Transverse colon (tissue), 4 donors: Measurements from ENCODE around the gene MINDY3. TPM values are rescaled to one million over a fixed set of nuclear protein-coding genes. Genes with fewer than 3 reads are reported as not detected.

Experiments used
- DNase-seq: peaks from one replicate; pipeline ENCODE4 v3.0.0-alpha.2; 2019
- H3K27ac ChIP-seq, 4 donors: fragments of 200-600 bp; sonication (generic); 2 replicates each; pipeline ENCODE4 v1.5.1; 2016 to 2018; ENCODE audit warnings: inconsistent platforms in 4 of 4
- H3K27me3 ChIP-seq: fragments of 200-600 bp; sonication (generic); 2 replicates; pipeline ENCODE4 v1.5.1; 2017; ENCODE audit warnings: inconsistent platforms
- H3K36me3 ChIP-seq, 4 donors: fragments of 200-600 bp; sonication (generic); 2 replicates each; pipeline ENCODE4 v1.5.1; 2017 to 2019; ENCODE audit warnings: inconsistent platforms in 4 of 4
- H3K4me1 ChIP-seq, 4 donors: fragments of 200-600 bp; sonication (generic); 2 replicates each; pipeline ENCODE4 v1.5.1; 2017 to 2020; ENCODE audit warnings: inconsistent platforms in 4 of 4
- H3K4me3 ChIP-seq, 4 donors: fragments of 200-600 bp; sonication (generic); 1 replicate in 1 of 4; 2 replicates in 3 of 4; pipeline versions ENCODE4 v1.5.1 to v1.6.1; 2017 to 2019; ENCODE audit warnings: inconsistent platforms in 4 of 4
- H3K9me3 ChIP-seq, 2 donors: fragments of 200-600 bp; sonication (generic); 2 replicates each; pipeline ENCODE4 v1.5.1; 2017 to 2019; ENCODE audit warnings: inconsistent platforms in 2 of 2
- CTCF ChIP-seq, 5 experiments: fragments of 200-600 bp in 3 of 5; fragments of 450-650 bp in 2 of 5; sonication (generic) in 3 of 5; IDR thresholded peaks; 1 replicate in 2 of 5; 2 replicates in 3 of 5; pipeline ENCODE4 v1.5.1; 2016 to 2017; ENCODE audit warnings: antibody characterized with exemption in 5 of 5, inconsistent platforms in 3 of 5, mild to moderate bottlenecking in 2 of 5, moderate library complexity in 1 of 5
- EP300 ChIP-seq: sonication (generic); formaldehyde crosslinking; IDR thresholded peaks from one replicate; pipeline ENCODE4 v1.6.1; 2017; ENCODE audit warnings: antibody characterized with exemption, low read depth
- POLR2A ChIP-seq: fragments of 450-650 bp; IDR thresholded peaks from one replicate; pipeline ENCODE4 v1.6.1; 2016; ENCODE audit warnings: antibody characterized with exemption, mild to moderate bottlenecking, moderate library complexity
- POLR2AphosphoS5 ChIP-seq, 3 donors: sonication (generic); formaldehyde crosslinking; IDR thresholded peaks; one replicate each; pipeline ENCODE4 v1.6.1; 2016; ENCODE audit warnings: antibody characterized with exemption in 3 of 3
- WGBS, 2 donors: methylation state at CpG; one replicate each; pipeline ENCODE4 v1.1.5; 2018; ENCODE audit warnings: low coverage in 1 of 2; 5-methylcytosine and 5-hydroxymethylcytosine counted together
- in situ Hi-C, 4 donors: fragments of 200-750 bp; cut with MboI; loops; one replicate each; pipeline versions ENCODE4 v1.15.0 to v1.15.1; 2017; ENCODE audit warnings: low sequenced_read_pairs in 3 of 4, low pct_ligation_motif_present in 1 of 4, low pct_unique_long_range_greater_than_20kb in 1 of 4
- intact Hi-C: fragments of 100-400 bp; cut with DNase I; formaldehyde crosslinking; loops from one replicate; pipeline ENCODE4 v1.15.1; 2023; ENCODE audit warnings: low total_unique reads
- total RNA-seq, 4 donors: library from RNA; depleted of rRNA; stranded (reverse); fragments of >200 nt; gene quantifications; one replicate each; pipeline ENCODE4 v1.1.0, GENCODE V29; 2016

The MINDY3 gene
- total RNA-seq, 4 donors from 2014 or later: 4.2 to 45.3 (median 31.8) TPM

DNA sequence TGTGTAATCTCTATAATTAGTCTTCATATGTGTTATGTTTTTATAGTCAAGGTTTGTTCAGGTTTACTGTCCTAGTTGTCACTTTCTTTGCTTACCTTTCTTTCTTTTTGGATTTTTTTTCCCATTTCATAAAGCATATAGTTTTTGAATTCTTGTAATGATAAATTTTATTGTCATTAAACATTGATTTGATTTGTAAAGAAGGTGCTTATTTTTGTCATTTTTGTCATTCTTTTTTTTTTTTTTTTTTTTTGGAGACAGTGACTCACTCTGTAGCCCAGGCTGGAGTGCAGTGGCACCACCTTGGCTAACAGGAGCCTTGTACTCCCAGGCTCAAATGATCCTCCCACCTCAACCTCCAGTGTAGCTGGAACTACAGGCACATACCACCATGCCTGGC lies 9.6 kb upstream of the MINDY3 start:
- Histone ChIP-seq H3K4me1 (no peaks in the 10 kb centered on the region), H3K27me3 (peaks cover 80% of the 10 kb centered on the region), H3K9me3 (no peaks in the 10 kb centered on the region), H3K27ac (no peak overlapping the region), H3K36me3 (no peaks in the 10 kb centered on the region), H3K4me3 (no peak overlapping the region)
- in situ Hi-C loops: no loop called here
- TF ChIP-seq POLR2AphosphoS5 (IDR thresholded peaks at IDR 0.05) (no peak), POLR2A (no peak), CTCF (IDR thresholded peaks at IDR 0.05) (no peak), EP300 (no peak)
- no peak for DNase-seq
- intact Hi-C loops: no loop called here

GRCh38 chr10:15868006-15868405 lies 7.7 kb upstream of the MINDY3 start:
- H3K4me1 ChIP-seq: no peaks in the 10 kb centered on the region
- intact Hi-C loops: no loop called here
- H3K36me3 ChIP-seq: no peaks in the 10 kb centered on the region
- DNase-seq: no peak
- H3K9me3 ChIP-seq: no peaks in the 10 kb centered on the region
- 63 to 69% methylated on average over 2 to 5 of the region's 5 CpGs for WGBS, 2 donors
- in situ Hi-C loops: no loop called here
- H3K4me3 ChIP-seq: no peak overlapping the region
- no peak for TF ChIP-seq CTCF (IDR thresholded peaks at IDR 0.05)
- no peak for TF ChIP-seq POLR2A
- TF ChIP-seq EP300: no peak
- no peak for TF ChIP-seq POLR2AphosphoS5 (IDR thresholded peaks at IDR 0.05)
- H3K27ac ChIP-seq: no peak overlapping the region
- peaks cover 91% of the 10 kb centered on the region for H3K27me3 ChIP-seq

- no peak for TF ChIP-seq EP300
- TF ChIP-seq POLR2AphosphoS5 (IDR thresholded peaks at IDR 0.05): no peak
- H3K9me3 ChIP-seq: no peaks in the 10 kb centered on the region
- H3K36me3 ChIP-seq: no peaks in the 10 kb centered on the region
- in situ Hi-C loops (no loop called here), intact Hi-C loops (no loop called here)
- DNase-seq: no peak
- 90 to 96% methylated on average over 7 of the region's 7 CpGs for WGBS, 2 donors
- H3K27ac ChIP-seq: no peak overlapping the region
- H3K4me1 ChIP-seq: peaks cover 0 to 3% (median 1%) of the 10 kb centered on the region in 4 donors
- no peak overlapping the region for H3K4me3 ChIP-seq
- peaks cover 82% of the 10 kb centered on the region for H3K27me3 ChIP-seq
These were observed 5.0 kb upstream of the MINDY3 start for GRCh38 chr10:15865304-15865703.

GRCh38 chr10:15864419-15864818 lies 4.1 kb upstream of the MINDY3 start:
- no peak for DNase-seq
- Histone ChIP-seq H3K4me1 (peaks cover 0 to 7% (median 2%) of the 10 kb centered on the region in 4 donors), H3K36me3 (no peaks in the 10 kb centered on the region), H3K27me3 (peaks cover 74% of the 10 kb centered on the region), H3K9me3 (no peaks in the 10 kb centered on the region), H3K27ac (no peak overlapping the region), H3K4me3 (no peak overlapping the region)
- intact Hi-C loops: no loop called here
- TF ChIP-seq CTCF (IDR thresholded peaks at IDR 0.05): no peak
- no peak for TF ChIP-seq POLR2AphosphoS5 (IDR thresholded peaks at IDR 0.05)
- no peak for TF ChIP-seq EP300
- no peak for TF ChIP-seq POLR2A
- in situ Hi-C loops: no loop called here
- WGBS, 2 donors: 89% methylated on average over 2 of the region's 2 CpGs

DNA sequence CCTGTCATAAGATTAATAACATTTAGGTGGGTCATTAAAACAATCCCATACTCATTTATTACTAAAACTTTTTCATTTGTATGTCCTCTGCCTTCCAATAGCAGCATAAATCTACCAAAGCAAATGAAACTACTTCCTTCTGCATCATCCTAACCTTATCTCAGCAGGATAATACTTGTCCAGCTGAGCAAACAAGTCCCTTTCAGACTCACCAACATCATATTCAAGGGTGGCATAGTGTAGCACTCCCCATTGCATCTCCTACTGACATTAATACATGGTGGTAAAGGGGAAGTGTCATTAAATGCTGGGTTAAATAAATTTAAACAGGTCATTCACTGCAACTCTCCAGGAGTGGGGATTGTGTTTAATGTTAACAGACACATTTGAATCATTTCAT lies 3.4 kb upstream of the MINDY3 start:
- H3K9me3 ChIP-seq: no peaks in the 10 kb centered on the region
- TF ChIP-seq EP300 (no peak), CTCF (IDR thresholded peaks at IDR 0.05) (no peak), POLR2A (no peak), POLR2AphosphoS5 (IDR thresholded peaks at IDR 0.05) (no peak)
- H3K4me3 ChIP-seq: no peak overlapping the region
- intact Hi-C loops: no loop called here
- DNase-seq: no peak
- H3K36me3 ChIP-seq: no peaks in the 10 kb centered on the region
- H3K27me3 ChIP-seq: peaks cover 68% of the 10 kb centered on the region
- H3K27ac ChIP-seq: no peak overlapping the region
- in situ Hi-C loops: no loop called here
- H3K4me1 ChIP-seq: peaks cover 0 to 13% (median 9%) of the 10 kb centered on the region in 4 donors
